NCI-H524 (cell line): ENCODE results near the gene ATP12A.

ENCODE experiments used
- DNase-seq, 2 experiments: peaks; one replicate each; lab custom pipeline; 2025; lab: John Stamatoyannopoulos, UW

Gene ATP12A

DNA sequence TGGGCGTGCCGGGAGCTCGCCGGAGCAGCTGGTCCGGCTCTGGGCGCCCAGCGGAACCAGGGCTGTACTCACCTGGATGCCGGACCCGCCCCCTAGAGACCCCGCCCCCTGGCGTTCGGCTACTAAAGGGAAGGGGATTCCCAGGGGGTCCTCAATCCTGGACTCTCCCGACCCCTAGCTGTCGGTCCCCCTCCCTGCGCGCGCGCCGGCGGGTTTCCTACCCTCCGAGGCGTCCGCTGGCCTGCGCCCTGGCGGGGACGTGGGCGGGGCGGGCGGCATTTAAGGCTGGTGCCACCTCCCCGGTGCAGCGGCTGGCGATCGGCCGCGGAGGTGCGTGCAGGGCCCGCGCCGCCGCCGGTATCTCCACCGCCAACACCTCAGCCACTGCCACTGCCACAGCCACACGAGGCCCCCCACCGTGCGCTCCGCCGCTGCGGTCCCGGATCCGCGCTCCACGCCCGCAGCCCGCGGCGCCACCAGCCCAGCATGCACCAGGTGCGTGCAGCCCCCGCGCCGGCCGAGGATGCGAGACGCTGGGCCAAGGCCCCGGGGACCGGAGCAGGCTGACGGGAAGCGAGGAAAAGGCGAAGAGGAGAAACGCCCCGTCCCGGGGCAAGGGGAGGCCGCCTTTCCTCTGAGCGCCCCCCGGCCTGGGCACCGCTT, at the start of gene ATP12A:
ATP12A (plus strand) TSS at position 151 of the 663 bp plus-strand sequence; CDS start at position 487, 336 bp downstream.
- DNase-seq, result peak in 1 of 2 experiments; percentile 40

- no peak for DNase-seq
Observed at GRCh38 chr13:24630851-24631620, 49.2 kb upstream of the ATP12A start.

DNA sequence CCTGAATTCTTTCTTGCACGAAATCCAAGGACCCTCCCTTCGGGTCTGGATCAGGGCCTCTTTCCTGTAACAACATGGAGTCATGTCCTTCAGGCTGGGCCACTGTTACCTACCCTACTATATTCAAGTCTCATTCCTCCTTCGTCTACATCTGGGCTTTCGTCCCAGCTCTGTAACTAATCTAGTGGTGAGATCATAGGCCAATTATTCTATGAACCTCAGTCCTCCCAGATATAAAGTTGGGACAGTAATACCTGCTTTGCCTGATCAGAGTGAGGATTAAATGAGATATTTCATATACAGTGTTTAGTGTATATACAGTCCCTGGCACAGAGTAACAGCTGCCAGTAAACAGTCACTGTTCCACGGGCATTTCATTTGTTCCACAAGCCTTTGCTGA, 48.3 kb upstream of the ATP12A start:
- no peak for DNase-seq

GRCh38 chr13:24632382-24633121, 47.7 kb upstream of the ATP12A start:
- DNase-seq, result no peak

GRCh38 chr13:24636776-24637175, 43.4 kb upstream of the ATP12A start:
- no peak for DNase-seq

DNA sequence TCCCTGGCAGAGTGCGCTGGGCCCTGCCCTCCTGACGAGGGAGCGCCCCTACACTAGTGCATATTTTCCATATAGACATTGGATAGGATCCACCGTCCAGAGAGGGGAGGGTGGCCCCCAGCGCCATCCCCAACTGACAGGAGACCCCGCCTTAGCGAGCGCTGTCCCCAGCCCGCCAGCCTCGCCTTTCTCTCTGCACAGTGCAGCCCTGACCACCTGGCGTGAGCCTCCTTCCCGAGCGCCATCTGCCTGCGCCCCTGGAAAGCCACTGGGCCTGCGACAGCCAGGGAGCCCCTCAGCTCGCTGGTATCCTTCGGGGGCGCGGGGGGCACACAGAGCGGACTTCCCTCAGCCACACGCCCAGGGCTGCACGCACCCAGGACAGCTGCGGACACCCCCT, 42.1 kb upstream of the ATP12A start:
- no peak for DNase-seq

- DNase-seq, result no peak
Observed at GRCh38 chr13:24640752-24641151, 39.5 kb upstream of the ATP12A start.

GRCh38 chr13:24642219-24642618, 38.0 kb upstream of the ATP12A start:
- no peak for DNase-seq

GRCh38 chr13:24644036-24644435, 36.2 kb upstream of the ATP12A start:
- no peak for DNase-seq

- no peak for DNase-seq
Observed at GRCh38 chr13:24648271-24648670, 31.9 kb upstream of the ATP12A start.

GRCh38 chr13:24648983-24649687, 31.1 kb upstream of the ATP12A start:
- DNase-seq, result no peak

DNA sequence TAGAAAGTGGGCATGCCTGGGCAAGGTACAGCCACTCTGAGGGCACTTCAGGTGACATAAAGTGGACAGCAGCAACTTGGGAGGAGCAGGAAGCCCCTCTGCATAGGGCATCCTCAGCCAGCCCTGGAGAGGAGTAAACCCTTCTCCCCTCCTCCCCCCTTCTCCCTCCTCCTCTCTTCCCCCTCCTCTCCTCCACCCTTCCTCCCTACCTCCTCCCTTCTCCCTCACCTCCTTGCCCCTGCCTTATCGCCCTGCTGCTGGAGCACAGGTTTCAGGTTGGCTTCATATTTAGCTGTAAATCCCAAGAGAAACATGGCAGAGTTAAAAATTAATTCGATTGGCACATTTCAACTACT, 30.5 kb upstream of the ATP12A start:
- no peak for DNase-seq

DNA sequence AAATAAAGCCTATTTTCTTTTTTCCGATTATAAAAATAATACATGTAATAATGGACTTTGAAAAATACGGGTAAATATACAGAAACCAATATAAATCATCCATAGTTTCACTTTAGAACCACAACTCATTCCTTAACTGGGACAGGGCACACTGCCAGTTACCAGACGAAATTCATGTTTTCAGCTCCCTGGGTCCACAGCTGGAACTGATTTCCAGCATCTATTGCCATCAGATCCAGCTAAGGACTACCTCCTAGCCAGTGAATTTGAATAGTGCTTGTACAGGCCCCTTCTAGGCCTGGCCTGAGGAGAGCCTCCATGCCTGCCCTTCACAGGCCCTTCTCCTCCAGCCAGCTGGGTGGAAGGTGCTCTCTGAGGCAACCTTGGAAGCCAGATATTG, 30.0 kb upstream of the ATP12A start:
- no peak for DNase-seq

DNA sequence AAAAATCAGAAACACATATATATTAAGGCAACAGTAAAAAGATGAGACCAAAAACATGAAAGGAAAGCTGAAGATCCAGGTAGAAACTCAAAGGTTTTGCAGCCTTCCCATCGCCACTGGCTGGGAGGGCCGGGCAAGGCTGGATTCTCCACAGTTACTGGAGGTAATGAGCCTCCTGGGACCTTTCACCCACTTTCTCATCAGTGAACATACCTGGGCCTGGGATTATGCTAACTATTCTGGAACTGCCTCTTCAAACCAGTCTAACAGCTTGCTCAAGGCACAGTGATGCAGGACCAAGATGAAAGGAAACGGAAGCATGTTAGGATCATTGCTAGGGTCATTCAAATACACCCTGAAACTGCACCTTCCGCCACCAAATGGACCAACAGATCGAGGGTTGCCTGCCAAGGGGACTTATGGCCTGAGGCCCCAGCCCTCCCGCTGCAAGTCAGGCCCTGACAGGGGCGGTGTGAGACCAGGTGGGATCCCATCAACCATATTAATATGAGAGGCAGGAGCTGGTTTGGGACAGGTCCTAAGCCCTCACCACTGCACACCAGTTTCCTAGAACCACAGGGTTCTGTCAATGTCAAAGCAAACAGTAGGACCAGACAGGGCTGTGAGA, 28.4 kb upstream of the ATP12A start:
- no peak for DNase-seq

DNA sequence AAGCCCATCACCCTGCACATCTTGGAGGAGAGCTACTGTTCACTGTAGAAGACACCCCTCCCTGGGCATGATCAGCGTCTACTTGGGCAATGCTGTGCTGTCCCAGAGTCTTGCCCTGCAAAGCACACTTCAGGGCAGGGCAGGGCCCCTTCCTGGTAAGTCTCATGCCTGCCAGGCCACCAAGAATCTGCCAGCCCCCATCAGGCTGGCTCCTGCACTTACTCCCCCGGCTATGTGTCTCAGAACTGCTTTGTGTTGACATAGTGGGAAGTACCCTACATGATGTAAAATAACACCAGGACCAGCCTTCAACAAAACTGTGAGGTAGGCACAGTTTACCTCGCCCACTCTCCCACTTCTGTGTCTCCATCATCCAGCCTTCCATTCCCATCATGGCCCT, 27.8 kb upstream of the ATP12A start:
- no peak for DNase-seq

DNA sequence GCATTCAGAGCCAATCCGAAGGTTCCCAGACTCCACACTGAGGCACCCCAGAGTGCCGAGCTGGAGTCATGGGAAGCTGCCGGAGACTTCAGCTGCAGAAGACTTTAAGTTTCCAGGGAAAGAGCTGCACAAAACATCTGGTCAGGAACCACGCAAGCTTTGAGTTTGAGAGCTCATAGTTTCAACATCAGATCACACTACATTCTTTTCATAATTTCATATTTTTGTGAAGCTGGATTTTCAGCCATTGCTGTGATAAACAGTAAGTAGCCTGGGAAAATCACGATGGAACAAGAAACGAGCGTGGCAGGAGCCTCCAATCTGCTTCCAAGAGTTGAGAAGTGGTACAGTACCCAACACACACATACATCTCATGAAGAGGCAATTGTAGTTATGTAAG, 25.5 kb upstream of the ATP12A start:
- DNase-seq, result no peak

- no peak for DNase-seq
Observed at GRCh38 chr13:24659239-24659638, 21.0 kb upstream of the ATP12A start.

GRCh38 chr13:24660023-24660741, 20.0 kb upstream of the ATP12A start:
- no peak for DNase-seq

- DNase-seq, result no peak
Observed at GRCh38 chr13:24661713-24662112, 18.5 kb upstream of the ATP12A start.

GRCh38 chr13:24662195-24663088, 17.8 kb upstream of the ATP12A start:
- DNase-seq, result no peak
